Stimulated activated CD8-positive, alpha-beta memory T cell treated with anti-CD3 and anti-CD28 coated beads, Interleukin-4, amount 100 ng/mL, for 1 hour (primary cell): ENCODE data around the gene ACACB.

ENCODE experiments used
- DNase-seq, 2 donors: peaks; one replicate each; pipeline ENCODE4 v3.0.0-alpha.2; 2020; ENCODE audit warnings: low read depth in 2 of 2, low spot score in 1 of 2

Gene ACACB

DNA sequence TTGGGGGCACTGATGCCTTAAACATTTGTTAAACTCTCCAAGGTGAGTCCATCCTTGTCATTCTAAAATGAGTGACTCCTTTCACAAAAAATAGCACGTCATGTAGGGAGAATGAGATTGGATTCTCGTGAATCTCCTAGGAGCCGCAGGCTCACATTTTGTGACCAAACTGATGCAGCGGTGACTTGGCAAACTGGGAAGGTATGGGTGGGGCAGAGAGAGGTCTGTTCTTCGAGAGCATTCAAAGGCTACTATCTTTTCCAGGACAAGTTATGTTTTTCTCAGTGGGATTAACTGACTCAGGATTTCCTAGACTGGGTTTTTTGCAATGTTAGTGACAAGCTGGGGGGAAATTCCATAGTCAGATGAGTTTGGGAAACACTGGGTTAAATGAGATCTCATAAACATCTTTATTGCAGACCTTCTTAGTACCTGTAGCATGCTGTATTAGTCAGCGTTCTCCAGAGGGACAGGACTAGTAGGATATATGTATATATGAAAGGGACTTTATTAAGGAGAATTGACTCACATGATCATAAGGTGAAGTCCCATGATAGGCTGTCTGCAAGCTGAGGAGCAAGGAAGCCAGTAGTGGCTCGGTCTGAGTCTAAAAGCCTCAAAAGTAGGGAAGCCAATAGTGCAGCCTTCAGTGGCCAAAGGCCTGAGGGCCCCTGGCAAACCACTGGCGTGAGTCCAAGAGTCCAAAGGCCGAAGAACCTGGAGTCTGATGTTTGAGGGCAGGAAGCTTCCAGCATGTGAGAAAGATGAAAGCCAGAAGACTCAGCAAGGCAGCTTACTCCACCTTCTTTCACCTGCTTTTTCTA, 131.7 kb downstream of the ACACB start:
- no peak for DNase-seq

DNA sequence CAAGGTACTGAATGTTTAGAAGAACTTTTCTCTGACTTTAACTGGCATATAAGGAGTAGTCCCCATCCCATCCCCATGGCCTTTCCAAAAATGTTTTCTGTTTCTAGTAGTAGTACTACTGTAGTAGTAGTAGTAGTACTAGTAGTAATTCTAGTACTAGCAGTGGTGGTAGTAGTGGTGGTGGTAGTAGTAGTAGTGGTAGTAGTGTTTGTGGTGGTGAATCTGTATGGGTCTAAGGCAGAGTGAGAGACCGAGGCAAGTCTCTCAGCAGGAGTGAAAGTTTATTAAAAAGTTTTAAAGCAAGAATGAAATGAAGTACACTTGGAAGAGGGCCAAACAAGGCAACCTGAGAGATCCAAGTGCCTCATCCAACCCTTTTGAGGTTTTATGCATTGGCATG, 134.1 kb downstream of the ACACB start:
- DNase-seq = no peak

DNA sequence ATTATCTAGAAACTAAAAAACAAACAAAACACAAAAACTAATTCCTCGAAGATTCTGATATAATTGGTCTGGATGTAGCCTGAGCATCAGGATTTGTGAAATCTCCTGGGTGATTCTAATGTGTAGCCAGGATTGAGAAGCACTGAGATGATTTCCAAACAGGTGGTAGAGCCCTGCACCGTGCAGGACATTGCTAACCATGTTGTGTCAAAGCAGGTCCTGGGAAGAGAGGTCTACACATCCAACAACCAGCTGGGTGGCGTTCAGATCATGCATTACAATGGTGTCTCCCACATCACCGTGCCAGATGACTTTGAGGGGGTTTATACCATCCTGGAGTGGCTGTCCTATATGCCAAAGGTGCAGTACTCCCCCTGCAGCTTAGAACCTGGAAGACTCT, 136.4 kb downstream of the ACACB start:
- DNase-seq = no peak

DNA sequence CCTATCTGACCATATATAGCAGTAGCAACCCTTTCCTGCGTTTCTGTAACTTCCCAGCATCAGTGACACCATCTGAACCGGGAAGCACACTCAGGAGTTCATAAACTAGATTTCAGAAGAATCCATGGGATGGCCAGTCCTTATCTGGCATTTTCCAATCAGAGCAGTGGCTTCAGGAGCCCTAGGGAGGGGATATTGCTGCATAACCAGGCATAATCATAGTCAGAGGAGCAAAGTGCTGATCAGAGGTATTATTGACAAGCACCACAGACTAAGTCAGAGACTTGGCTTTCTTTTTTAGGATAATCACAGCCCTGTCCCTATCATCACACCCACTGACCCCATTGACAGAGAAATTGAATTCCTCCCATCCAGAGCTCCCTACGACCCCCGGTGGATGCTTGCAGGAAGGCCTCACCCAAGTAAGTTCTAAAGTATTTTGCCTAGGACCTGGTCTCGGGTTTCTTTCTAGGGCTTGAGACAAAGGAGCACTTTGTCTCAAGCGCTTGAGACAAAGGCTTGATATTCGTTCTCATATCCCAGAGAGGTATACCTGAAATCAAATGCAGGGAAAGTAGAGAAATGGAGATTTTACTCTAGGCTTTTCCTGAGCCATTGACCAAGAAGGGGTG, 137.6 kb downstream of the ACACB start:
- DNase-seq = no peak

DNA sequence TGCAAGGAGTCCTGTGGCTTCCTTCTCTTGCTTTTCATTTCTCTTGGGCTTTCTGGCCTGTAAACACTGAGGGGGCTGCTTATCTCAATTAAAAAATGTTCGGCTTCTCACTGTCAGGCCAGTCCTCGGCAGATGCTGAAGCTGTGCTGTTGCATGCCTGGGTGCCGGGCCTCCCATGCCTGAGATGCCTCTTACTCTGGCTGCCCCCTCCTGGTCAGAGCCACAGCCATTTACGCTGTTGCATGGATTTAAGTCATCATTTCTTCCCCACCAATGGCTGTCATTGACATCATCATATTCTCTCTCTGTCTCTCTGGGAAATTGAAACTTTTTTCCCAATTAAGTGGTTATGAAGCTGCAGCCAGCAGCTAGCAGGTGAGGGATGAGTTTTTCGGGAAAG, 139.0 kb downstream of the ACACB start:
- no peak for DNase-seq

DNA sequence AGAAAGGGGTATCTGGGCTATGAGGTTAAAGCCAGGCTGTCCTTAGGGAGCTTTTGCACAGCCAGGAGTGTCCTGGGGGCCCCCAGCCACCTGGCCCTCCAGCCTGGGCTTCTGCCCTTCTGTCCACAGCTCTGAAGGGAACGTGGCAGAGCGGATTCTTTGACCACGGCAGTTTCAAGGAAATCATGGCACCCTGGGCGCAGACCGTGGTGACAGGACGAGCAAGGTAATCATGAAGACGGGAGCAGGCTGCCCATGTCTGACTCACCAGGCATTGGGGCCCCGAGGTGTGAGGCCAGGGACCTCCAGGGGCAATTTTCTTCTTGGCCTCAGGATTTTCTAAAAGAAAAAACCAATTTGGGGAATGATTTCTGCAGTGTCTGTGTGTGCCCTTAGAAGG, 139.6 kb downstream of the ACACB start:
- no peak for DNase-seq

DNA sequence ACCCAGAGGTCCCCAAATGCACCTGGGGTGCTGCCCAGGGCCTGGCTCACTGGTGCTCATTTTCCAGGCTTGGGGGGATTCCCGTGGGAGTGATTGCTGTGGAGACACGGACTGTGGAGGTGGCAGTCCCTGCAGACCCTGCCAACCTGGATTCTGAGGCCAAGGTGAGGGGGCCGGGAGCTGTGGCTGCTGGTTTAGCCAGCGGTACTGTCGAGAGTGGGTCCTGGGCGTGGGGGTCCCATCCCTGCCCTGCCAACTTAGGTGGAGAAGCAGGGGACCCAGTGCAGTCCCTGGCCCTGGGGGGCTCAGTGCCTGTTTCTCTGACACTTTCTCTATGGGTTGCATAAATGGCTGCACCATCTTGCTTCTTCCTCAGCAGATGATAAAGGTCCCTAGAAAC, 141.8 kb downstream of the ACACB start:
- DNase-seq = no peak

DNA sequence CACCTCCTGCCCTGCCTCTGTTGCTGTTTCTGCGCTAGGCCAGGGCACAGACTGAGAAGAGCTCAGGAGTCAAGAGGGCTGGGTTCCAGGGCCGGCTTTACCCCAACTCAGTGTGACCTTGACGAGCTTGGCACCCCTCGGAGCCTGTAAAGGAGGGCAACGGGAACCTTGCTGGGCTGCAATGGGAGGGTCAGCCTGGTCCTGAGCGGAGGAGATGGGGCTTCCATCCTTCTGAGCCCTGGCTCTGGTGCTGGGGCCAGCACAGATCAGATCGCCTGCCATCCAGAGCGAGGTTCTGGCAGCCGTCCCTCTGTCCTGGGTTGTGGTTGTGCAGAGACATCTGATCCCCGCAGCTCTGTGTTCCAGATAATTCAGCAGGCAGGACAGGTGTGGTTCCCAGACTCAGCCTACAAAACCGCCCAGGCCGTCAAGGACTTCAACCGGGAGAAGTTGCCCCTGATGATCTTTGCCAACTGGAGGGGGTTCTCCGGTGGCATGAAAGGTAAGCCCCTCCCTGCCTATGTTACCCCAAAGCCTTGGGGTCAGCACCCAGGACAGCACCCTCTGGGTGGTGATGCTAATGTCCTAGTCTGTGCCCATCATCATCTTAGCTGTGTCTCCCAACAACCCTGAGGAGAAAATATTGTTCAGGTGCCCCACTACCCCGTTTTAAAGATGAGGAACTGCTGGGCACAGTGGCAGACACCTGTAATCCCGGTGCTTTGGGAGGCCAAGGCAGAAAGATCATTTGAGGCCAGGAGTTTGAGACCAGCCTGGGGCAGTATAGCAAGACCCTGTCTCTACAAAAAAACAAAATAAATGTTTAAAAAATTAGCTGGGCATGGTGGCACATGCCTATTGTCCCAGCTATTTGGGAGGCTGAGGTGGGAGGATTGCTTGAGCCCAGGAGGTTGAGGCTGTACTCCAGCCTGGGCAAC, 142.5 kb downstream of the ACACB start:
- DNase-seq = no peak

DNA sequence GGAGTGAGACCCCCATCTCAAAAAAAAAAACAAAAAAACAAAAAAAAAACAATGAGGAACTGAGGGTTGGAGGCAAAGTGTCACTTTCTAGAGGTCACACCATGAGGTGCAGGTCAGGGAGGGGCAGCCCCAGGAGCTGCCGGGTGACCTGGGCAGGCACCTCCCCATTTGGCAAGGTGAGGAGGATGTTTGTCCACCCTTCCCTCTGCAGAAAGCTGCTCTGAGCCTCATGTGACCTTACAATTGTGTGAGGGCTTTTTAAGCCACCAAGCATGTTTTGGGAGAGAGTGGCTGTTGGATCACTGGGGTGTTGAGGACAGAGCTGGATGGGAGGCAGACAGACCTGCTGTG, 143.1 kb downstream of the ACACB start:
- no peak for DNase-seq

DNA sequence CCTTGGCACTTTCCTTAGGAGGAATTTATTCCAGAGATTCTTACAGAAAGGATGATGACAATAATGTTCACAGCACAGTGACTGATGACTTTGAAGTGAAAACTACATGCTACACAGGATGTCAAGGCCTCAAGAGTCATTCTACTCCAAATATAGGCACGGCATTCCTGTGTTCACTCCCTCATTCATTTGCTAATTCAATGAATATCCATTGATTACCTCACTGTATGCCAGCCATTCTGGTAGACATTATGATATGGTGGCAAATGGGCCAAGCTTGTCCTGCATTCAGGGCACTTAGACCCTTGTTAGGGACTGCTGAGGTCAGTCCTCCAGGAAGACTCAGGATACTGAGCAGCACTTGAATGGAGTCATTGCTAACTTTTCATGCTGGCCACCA, 144.7 kb downstream of the ACACB start:
- no peak for DNase-seq

DNA sequence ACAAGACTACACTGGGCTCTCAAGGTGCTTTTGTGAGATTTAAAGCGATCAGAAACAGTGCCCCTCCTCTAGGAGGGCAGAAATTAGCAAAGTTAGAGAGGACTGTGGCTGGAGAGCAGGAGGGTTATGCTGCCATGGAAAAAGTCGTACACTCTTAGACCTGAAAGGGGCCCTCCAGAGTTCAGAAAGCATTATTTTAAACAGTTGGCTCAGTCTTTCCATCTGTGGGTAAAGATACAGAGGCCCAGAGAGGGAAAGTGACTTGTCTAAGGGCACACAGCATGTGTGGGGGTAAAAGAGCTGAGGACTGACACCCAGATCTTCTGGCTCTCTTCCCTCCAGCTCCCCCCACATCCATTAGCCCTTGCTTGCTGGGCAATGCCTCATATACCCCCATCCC, 145.6 kb downstream of the ACACB start:
- no peak for DNase-seq

DNA sequence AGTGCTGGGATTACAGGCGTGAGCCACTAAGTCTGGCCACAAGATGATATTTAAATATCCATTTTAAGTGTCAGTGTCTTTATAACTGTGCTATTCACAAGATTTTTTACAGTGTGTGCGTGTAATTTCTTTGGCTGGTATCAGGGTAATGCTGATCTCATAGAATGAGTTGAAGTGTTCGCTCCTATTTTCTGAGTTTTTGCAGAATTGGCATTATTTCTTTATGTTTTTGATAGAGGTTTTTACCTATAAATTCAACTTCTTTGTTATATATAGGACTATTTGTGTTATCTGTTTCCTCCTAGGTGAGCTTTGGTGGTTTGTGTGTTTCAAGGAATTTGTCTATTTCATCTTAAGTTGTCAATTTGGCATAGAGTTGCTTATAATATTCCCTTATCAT, 147.1 kb downstream of the ACACB start:
- DNase-seq = no peak

DNA sequence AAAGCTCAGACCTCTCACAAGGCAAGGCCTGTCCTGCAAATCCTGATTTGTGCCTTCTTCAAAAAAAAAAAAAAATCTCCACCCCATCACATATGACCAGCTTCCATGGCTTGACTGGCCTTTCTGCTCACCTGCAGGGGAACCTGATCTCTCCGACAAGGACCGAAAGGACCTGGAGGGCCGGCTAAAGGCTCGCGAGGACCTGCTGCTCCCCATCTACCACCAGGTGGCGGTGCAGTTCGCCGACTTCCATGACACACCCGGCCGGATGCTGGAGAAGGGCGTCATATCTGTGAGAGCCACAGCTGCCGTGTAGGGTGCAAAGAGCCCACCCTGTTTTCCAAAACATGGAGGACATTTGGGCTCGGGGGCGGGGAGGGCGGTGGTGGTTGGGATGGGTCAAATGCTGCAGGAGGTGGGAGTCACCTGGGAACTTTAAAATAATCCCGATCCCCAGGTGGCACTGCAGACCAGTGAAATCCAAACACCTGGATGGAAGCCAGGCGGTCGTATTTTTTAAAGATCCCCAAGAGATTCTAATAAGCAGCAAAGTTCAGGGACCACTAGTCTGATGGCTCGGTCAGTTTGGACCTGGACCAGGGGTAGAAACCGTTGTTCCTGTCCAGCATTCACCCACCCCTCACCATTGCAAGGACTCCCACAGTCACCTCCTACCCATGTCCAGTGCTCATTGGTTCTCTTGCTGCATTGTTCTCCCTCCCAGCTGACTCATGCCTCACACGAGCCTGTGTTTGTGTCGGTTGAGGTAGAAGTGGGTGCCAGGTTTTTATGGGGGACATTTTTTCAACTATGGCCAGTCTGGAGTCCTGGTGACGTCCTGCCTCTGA, 147.9 kb downstream of the ACACB start:
- no peak for DNase-seq

DNA sequence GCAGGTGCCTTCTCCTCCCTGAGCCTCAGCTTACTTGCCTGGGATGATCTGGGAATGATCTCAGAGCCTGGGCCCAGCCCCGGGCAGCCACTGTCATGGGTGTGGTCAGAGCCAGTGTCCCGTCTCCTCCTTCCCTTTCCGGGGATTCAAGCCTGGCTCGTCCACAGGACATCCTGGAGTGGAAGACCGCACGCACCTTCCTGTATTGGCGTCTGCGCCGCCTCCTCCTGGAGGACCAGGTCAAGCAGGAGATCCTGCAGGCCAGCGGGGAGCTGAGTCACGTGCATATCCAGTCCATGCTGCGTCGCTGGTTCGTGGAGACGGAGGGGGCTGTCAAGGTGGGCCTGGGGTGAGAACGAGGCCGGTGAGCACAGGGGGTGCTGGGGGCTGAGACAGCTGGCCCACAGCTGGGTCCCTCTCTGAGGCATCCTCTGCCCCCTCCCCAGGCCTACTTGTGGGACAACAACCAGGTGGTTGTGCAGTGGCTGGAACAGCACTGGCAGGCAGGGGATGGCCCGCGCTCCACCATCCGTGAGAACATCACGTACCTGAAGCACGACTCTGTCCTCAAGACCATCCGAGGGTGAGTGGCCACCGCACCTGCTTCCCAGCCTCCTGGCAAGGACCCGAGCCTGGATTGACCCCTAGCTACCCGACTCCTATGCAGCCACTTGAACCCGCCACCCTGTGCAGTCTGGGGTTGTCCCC, 148.7 kb downstream of the ACACB start:
- DNase-seq = no peak

DNA sequence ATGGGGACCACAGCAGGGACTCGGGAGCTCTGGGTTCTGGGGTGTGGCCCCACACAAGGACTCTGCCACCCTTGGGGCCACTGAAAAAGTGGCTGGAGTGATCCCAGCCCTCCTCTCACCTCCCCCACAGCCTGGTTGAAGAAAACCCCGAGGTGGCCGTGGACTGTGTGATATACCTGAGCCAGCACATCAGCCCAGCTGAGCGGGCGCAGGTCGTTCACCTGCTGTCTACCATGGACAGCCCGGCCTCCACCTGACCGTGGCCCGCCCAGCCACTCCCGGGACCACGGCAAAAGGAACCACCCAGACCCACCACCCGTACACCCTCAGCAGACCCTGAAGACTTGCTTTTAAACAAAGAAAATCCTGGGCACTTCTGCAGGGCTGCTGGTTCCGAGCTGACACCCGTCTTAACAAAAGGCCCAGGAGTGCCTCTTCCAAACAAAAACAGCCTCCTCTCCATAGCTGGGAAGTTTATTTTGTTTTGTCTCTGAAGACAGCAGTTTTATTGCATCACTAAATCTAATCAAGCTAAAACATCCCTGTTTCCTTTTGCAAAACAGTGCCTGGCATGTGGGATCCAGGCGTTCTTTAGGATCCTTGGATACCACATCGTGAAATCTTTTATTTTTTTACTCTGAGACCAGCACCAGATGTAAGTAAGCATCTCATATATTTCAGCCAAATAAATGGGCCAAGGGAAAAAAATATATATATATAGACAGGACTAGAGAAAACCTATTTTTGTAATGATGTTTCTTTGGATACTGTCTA, 149.9 kb downstream of the ACACB start:
- no peak for DNase-seq

DNA sequence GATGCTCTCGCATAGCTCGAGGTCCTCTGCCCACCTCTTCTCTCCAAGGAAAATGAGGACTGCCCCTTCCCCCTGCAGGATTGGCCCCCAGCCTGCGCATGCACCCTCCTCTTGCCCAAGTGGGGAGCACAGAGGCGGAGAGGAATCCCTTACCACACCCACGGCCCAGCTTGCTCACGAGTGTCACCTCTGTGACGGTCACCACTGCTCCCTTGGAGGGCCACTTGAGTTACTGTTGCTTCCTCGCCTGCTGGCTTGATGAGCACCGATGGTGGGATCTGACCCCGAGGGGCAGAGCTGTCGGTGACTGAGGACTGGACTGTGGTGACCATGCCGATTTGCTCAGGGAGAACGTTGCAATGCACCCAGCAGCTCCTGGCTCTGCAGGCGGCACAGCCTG, 151.0 kb downstream of the ACACB start:
- no peak for DNase-seq

DNA sequence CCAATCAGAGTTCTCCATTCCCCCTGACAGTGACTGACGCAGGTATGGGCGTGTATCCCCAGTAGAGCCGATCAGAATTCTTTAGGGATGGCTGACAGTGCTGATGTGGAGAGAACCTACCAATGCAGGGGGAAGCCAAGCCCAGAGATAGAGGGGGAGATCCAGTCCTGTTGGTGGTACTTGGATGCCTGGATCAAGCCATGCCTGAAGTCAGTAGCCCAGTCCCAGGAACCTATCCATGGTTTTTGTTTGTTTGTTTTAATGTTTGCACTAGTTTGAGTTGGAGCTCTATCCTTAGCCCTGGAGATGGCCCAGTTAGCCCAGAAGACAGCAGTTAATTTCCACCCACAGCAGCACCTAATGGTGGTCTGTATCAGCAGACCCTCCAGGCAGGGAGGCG, 152.5 kb downstream of the ACACB start:
- DNase-seq = no peak

DNA sequence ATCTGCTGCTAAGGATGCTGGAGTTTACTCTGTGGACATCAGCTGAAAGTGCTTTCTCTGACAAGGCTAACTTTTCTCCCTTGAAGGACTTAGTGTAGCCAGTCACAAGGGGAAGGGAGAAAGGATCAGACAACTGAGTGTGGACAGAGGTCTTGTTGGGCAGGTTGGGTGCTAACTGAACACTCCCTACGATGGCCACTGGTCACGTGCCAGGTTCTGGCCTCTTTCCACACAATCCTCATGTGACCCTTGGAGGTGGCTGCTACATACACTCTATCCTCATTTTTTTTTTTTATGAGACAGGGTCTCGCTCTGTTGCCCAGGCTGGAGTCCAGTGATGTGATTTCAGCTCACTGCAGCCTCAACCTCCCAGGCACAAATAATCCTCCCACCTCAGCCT, 153.0 kb downstream of the ACACB start:
- no peak for DNase-seq

DNA sequence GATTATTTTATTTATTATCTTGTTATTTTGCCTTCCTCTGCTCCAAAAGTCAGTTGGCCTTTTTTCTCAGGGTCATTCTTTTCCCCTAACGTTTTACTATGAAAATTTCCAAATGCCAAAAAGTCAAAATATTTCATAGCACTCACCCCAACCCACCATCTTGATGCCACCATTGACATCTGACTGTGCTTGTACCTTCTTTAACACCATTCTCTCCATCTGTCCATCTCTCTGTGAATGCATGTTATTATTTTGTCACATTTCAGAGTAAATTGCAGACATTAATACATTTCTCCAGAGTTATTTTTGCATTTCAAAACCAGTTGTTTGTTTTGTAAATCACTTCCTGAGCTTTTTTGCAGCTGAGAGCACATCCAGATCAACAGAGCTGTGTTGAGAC, 154.1 kb downstream of the ACACB start:
- no peak for DNase-seq

DNA sequence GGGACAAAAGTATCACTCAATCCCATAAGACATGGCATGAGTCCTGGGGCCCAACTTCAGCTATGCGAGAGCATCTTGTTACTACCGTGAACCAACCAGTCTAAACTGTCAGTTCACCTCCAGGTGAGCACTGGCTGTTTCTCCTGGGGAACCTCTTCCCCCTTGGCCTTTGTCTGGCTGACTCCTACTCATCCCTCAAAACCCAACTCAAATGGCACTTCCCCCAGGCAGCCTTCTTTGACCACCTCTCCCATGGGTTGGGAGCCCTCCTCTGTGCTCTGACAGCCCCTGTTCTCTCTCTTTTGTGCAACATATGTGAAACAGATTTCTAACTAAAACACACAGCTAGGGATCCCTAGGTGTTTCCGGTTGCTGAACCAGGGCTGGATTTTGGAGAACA, 155.0 kb downstream of the ACACB start:
- DNase-seq = no peak
